Hepatocyte (in vitro differentiated cells): Measurements from ENCODE around the gene NELFB. TPM values are rescaled to one million over a fixed set of nuclear protein-coding genes. Genes with fewer than 3 reads are reported as not detected.

ENCODE experiments used
- DNase-seq: peaks from one replicate; pipeline ENCODE4 v3.0.0-alpha.2; 2016; ENCODE audit warnings: low spot score
- H2AFZ ChIP-seq: fragments of 200-600 bp; sonication (generic); 2 replicates; pipeline ENCODE4 v1.6.0; 2016; ENCODE audit warnings: antibody characterized with exemption, mild to moderate bottlenecking
- H3K27ac ChIP-seq: fragments of 200-600 bp; sonication (generic); 2 replicates; pipeline ENCODE4 v1.5.1; 2016; ENCODE audit warnings: mild to moderate bottlenecking
- H3K27me3 ChIP-seq: fragments of 200-600 bp; sonication (generic); 2 replicates; pipeline ENCODE4 v1.6.1; 2016
- H3K36me3 ChIP-seq: fragments of 200-600 bp; sonication (generic); replicated peaks from 2 replicates; pipeline ENCODE4 v1.5.1; 2016; ENCODE audit warnings: low read depth; ENCODE audit not compliant: insufficient read depth
- H3K4me1 ChIP-seq: fragments of 200-600 bp; sonication (generic); 2 replicates; pipeline ENCODE4 v1.5.1; 2016; ENCODE audit warnings: mild to moderate bottlenecking, moderate library complexity; ENCODE audit not compliant: insufficient read depth
- H3K4me2 ChIP-seq: fragments of 200-600 bp; sonication (generic); 2 replicates; pipeline ENCODE4 v1.6.0; 2016
- H3K4me3 ChIP-seq: fragments of 200-600 bp; sonication (generic); 2 replicates; pipeline ENCODE4 v1.5.1; 2016; ENCODE audit warnings: mild to moderate bottlenecking
- H3K79me2 ChIP-seq: fragments of 200-600 bp; sonication (generic); 2 replicates; pipeline ENCODE4 v1.6.0; 2017; ENCODE audit warnings: mild to moderate bottlenecking
- H3K9me2 ChIP-seq: fragments of 200-600 bp; sonication (generic); replicated peaks from 2 replicates; pipeline ENCODE4 v1.6.0; 2017; ENCODE audit warnings: mild to moderate bottlenecking; ENCODE audit not compliant: insufficient read depth
- H3K9me3 ChIP-seq: fragments of 200-600 bp; sonication (generic); 2 replicates; pipeline ENCODE4 v1.5.1; 2016; ENCODE audit warnings: low read depth, mild to moderate bottlenecking
- H4K20me1 ChIP-seq: fragments of 200-600 bp; sonication (generic); 2 replicates; pipeline ENCODE4 v1.6.0; 2016; ENCODE audit warnings: mild to moderate bottlenecking; ENCODE audit not compliant: insufficient read depth, poor library complexity, severe bottlenecking
- EZH2 ChIP-seq: fragments of 200-600 bp; sonication (generic); IDR thresholded peaks from 2 replicates; pipeline ENCODE4 v1.6.1; 2016; ENCODE audit warnings: antibody characterized with exemption, mild to moderate bottlenecking, borderline replicate concordance
- EZH2phosphoT487 ChIP-seq: fragments of 200-600 bp; sonication (generic); IDR thresholded peaks from one replicate; pipeline ENCODE4 v1.6.1; 2018; ENCODE audit warnings: antibody characterized with exemption, mild to moderate bottlenecking, low read depth, moderate library complexity; ENCODE audit not compliant: unreplicated experiment, severe bottlenecking
- WGBS: methylation state at CpG from one replicate; pipeline ENCODE4 v1.1.6; 2016; ENCODE audit warnings: low lambda C conversion rate; ENCODE audit errors: missing lambda C conversion rate; 5-methylcytosine and 5-hydroxymethylcytosine counted together
- polyA plus RNA-seq: library from polyadenylated mRNA; unstranded; fragments of >200 nt; fragmentation: Nextera tagmentation; extraction: Ambion mirVana; gene quantifications from 2 replicates; pipeline ENCODE4 v1.2.1, GENCODE V29; 2016
- total RNA-seq: library from RNA; depleted of rRNA; stranded (reverse); fragments of >200 nt; gene quantifications from 2 replicates; pipeline ENCODE4 v1.2.3, GENCODE V29; 2014
- TF ChIP-seq, protein P1 (sequence below): fragments of 200-600 bp; sonication (generic); IDR thresholded peaks from 2 replicates; pipeline ENCODE4 v1.5.1; 2016; ENCODE audit warnings: antibody characterized with exemption, mild to moderate bottlenecking; ENCODE audit not compliant: poor library complexity

Gene NELFB
- total and polyA plus RNA-seq, 2 experiments from 2014 or later, result 41.4 to 63.5 TPM

DNA sequence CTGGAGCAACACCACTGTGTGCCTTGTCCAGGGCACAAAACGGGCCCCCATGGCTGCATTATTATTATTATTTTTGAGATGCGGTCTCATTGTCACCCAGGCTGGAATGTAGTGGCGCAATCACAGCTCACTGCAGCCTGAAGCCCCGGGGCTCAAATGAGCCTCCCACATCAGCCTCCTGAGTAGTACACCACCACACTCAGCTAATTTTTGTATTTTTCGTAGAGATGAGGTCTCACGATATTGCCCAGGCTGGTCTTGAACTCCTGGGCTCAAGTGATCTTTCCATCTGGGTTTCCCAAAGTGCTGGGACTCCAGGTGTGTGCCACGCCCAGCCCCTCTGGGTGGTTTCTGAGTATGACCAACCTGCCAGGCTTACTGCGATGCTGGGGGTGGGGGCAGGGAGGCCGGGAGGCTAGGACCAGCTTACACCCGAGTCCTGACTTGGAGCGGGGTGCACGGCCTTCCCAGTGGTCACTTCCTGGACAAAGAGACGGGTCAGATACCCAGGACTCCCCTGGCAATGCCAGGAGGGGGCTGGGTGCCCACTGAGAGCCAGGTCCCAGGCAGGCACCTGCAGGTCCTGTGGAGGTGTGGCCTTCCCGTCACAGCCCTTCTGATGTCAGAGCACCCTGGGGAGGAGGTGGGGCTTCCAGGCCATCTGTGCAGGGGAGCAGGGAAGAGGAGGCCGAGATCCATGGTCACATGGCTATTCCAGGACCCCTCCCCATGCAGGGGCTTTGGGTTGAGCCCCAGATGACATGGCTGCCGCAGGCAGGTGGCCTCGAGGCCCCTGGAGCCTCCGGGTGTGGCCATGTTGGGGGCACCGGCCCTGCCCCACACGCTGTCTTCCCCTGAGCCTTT is 55.3 kb downstream of the NELFB start:
- H3K4me3 ChIP-seq, result no peak overlapping the region
- no peaks in the 10 kb centered on the region for H3K36me3 ChIP-seq
- no peaks in the 10 kb centered on the region for H3K79me2 ChIP-seq
- H3K4me2 ChIP-seq, result no peak overlapping the region
- peak; percentile 29 for DNase-seq
- peak overlapping the region; percentile 75 for H3K27ac ChIP-seq
- H3K4me1 ChIP-seq, result peaks cover 43% of the 10 kb centered on the region
- TF ChIP-seq, protein P1, sequence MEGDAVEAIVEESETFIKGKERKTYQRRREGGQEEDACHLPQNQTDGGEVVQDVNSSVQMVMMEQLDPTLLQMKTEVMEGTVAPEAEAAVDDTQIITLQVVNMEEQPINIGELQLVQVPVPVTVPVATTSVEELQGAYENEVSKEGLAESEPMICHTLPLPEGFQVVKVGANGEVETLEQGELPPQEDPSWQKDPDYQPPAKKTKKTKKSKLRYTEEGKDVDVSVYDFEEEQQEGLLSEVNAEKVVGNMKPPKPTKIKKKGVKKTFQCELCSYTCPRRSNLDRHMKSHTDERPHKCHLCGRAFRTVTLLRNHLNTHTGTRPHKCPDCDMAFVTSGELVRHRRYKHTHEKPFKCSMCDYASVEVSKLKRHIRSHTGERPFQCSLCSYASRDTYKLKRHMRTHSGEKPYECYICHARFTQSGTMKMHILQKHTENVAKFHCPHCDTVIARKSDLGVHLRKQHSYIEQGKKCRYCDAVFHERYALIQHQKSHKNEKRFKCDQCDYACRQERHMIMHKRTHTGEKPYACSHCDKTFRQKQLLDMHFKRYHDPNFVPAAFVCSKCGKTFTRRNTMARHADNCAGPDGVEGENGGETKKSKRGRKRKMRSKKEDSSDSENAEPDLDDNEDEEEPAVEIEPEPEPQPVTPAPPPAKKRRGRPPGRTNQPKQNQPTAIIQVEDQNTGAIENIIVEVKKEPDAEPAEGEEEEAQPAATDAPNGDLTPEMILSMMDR, result no peak
- TF ChIP-seq EZH2phosphoT487, result no peak
- no peak for TF ChIP-seq EZH2
- H4K20me1 ChIP-seq, result no peaks in the 10 kb centered on the region
- H3K9me3 ChIP-seq, result no peaks in the 10 kb centered on the region
- no peaks in the 10 kb centered on the region for H3K9me2 ChIP-seq
- no peaks in the 10 kb centered on the region for H3K27me3 ChIP-seq
- WGBS, result 90% methylated on average over 20 of the region's 20 CpGs
- H2AFZ ChIP-seq, result no peak overlapping the region

DNA sequence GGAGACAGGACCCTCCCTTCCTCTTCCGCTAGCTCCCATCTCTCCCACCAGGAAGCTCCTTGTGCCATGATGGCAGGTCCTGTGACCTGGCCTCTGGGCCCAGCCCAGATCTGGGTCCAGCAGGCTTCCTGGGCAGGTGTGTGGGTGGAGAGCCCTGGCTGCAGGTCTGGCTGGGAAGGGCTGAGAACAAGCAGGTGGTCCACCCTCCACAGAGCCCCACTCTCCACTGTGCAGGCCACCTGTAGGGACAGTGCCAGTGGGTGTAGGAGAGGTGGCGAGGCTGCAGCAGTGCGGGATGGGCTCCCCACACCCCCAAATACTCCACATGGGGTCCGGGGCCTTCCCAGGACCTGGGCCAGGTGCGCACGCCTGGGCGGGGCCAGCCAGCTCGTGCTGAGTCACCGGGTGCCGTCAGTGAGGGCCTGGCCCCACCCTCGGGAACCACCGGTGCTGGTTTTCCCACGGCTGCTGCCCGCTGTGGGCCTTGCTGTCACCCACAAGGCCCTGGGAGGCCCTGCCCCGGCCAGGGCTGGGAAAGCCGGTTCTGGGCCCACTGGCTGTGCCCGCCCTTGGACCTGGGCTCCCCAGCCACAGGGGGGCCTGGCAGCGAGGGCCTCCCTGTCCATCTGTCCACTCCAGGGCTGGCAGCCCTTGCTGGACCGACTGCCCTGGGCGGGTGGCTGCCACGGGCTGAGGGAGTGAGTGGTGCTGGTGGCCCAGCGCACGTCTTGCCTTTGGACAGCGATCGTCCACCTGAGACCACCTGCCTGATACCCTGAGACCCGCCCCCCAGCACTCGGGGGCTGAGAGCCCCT is 56.3 kb downstream of the NELFB start:
- no peaks in the 10 kb centered on the region for H3K27me3 ChIP-seq
- no peaks in the 10 kb centered on the region for H3K36me3 ChIP-seq
- peak; percentile 85 for DNase-seq
- no peaks in the 10 kb centered on the region for H3K9me3 ChIP-seq
- H3K4me1 ChIP-seq, result peaks cover 52% of the 10 kb centered on the region
- no peaks in the 10 kb centered on the region for H4K20me1 ChIP-seq
- no peaks in the 10 kb centered on the region for H3K79me2 ChIP-seq
- TF ChIP-seq EZH2phosphoT487, result no peak
- TF ChIP-seq EZH2, result no peak
- TF ChIP-seq, protein P1, result no peak
- WGBS, result 86% methylated on average over 27 of the region's 27 CpGs
- H3K4me2 ChIP-seq, result no peak overlapping the region
- H3K9me2 ChIP-seq, result no peaks in the 10 kb centered on the region
- H3K4me3 ChIP-seq, result no peak overlapping the region
- no peak overlapping the region for H2AFZ ChIP-seq
- peak overlapping the region; percentile 75 for H3K27ac ChIP-seq

DNA sequence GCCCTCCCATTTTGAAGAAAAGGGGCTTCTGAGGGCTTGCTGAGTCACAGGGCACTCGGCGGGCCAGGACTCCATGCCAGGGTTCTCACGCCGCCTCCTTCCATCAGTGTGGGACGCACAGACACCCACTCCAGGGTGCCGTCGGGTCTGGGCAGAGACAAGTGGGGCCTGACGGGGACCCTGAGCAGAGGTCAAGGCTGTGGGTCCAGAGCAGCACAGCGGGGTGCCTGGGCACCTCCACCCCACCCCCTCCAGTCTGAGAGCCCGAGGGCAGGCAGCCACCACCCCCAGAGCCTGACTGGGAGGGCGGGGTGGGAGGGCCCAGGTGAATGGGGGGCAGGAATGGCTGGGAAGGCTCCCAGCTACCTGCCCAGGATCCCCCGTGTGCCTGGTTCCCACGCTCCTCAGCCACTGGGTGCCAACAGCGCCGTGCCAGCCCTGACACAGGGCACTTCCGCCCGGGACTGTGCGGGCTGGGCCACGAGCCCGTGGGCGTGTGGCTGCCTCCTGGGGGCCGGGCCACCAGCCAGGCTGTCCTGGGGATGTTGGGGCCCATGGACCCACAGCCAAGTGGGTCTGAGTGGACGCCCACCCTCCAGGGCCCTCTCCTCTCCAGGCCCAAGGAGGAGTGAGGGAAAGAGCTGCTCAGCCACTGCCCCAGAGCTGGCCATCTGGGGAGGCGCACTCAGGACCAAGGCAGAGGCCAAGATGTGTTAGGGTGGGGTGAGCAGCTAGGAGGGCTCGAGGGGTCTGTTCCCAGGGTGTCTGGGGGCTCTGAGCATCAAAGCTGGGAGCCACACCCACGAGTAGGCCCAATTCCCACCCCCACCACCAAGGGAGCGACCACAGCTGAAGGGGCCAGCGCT is 57.1 kb downstream of the NELFB start:
- Histone ChIP-seq H3K4me3 (no peak overlapping the region), H3K27me3 (no peaks in the 10 kb centered on the region), H3K9me2 (no peaks in the 10 kb centered on the region), H3K9me3 (no peaks in the 10 kb centered on the region), H3K79me2 (no peaks in the 10 kb centered on the region), H2AFZ (no peak overlapping the region), H3K4me1 (peaks cover 56% of the 10 kb centered on the region), H4K20me1 (no peaks in the 10 kb centered on the region), H3K4me2 (no peak overlapping the region), H3K27ac (peak overlapping the region; percentile 74), H3K36me3 (no peaks in the 10 kb centered on the region)
- no peak for TF ChIP-seq EZH2
- TF ChIP-seq EZH2phosphoT487, result no peak
- TF ChIP-seq, protein P1, result no peak
- no peak for DNase-seq
- 92% methylated on average over 16 of the region's 28 CpGs for WGBS
